ENCODE results near the gene NEUROG1. TPM values are rescaled to one million over a fixed set of nuclear protein-coding genes. Genes with fewer than 3 reads are reported as not detected.

The NEUROG1 gene
- total and polyA plus RNA-seq, 2 donors from 2014 or later, result not detected

GRCh38 chr5:135565266-135565665, 29.5 kb upstream of the NEUROG1 start:
- H3K36me3 ChIP-seq (ENCODE audit: control insufficient read depth in 2 of 3, insufficient read depth in 3 of 3, low read length in 3 of 3), result no peaks in the 10 kb centered on the region
- DNase-seq, result no peak
- H3K9me3 ChIP-seq (ENCODE audit: control insufficient read depth in 2 of 3, insufficient read depth in 1 of 3, low read length in 3 of 3), result no peaks in the 10 kb centered on the region
- H3K9ac ChIP-seq (ENCODE audit: low read length in 3 of 3), result no peak overlapping the region
- peaks cover 2 to 25% (median 19%) of the 10 kb centered on the region in 3 donors for H3K4me1 ChIP-seq (ENCODE audit: control insufficient read depth in 2 of 3, insufficient read depth in 2 of 3, low read depth in 1 of 3, low read length in 3 of 3)
- H3K27me3 ChIP-seq (ENCODE audit: control insufficient read depth, insufficient read depth, low read length), result no peaks in the 10 kb centered on the region
- TF ChIP-seq CTCF (IDR thresholded peaks at IDR 0.05; ENCODE audit: borderline replicate concordance, extremely low read depth, insufficient read depth), result no peak
- H3K4me3 ChIP-seq (ENCODE audit: low read length in 3 of 3), result no peak overlapping the region
- no peak for FAIRE-seq
- no peak overlapping the region for H3K27ac ChIP-seq (ENCODE audit: low read depth in 2 of 2, low read length in 2 of 2)
- intact Hi-C loops (cut with DNase I), result no loop called here

DNA sequence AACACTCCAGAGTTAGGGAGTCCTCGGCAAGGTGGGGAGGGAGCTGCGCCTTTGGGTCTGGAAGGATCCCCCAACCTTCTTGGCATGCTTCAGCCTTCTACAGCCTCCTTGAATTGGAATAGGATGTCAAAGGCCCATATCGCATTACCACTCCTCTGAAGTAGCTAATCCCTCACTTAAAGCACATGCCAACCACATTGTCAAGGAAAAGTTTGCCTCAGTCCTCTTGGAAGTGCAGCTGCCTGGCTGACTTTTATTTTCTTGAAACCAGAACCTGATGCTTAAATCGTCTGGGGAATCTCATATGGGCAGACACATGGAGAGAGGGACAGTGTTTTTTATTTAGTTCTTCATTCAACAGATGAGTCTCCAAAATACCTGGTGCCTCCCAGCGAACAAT, 28.6 kb upstream of the NEUROG1 start:
- TF ChIP-seq CTCF (IDR thresholded peaks at IDR 0.05; ENCODE audit: borderline replicate concordance, extremely low read depth, insufficient read depth), result no peak
- intact Hi-C loops (cut with DNase I), result no loop called here
- Histone ChIP-seq H3K36me3 (ENCODE audit: control insufficient read depth in 2 of 3, insufficient read depth in 3 of 3, low read length in 3 of 3) (no peaks in the 10 kb centered on the region), H3K27me3 (ENCODE audit: control insufficient read depth, insufficient read depth, low read length) (no peaks in the 10 kb centered on the region), H3K4me3 (ENCODE audit: low read length in 3 of 3) (no peak overlapping the region), H3K9me3 (ENCODE audit: control insufficient read depth in 2 of 3, insufficient read depth in 1 of 3, low read length in 3 of 3) (no peaks in the 10 kb centered on the region), H3K9ac (ENCODE audit: low read length in 3 of 3) (no peak overlapping the region), H3K27ac (ENCODE audit: low read depth in 2 of 2, low read length in 2 of 2) (no peak overlapping the region), H3K4me1 (ENCODE audit: control insufficient read depth in 2 of 3, insufficient read depth in 2 of 3, low read depth in 1 of 3, low read length in 3 of 3) (peaks cover 2 to 20% (median 15%) of the 10 kb centered on the region in 3 donors)
- FAIRE-seq, result no peak
- no peak for DNase-seq

DNA sequence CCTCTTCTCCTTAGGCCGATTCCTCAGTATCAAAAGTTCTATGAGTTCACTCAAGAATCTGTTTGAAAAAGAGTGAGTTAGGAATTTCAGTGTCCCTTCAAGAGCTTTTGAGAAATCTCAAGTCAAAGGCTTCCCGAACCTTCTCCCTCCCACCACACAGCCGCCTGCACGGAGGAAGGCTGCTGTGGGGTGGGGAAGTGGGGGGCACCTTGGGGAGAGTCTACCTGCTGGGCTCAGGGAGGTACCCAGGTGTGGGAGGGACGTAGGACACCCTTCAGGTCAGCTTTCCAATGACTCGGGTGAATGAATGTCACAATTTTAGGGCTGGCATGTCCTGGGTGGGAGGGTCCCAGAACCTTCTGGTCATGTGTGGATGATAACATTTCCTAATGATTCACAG, 25.5 kb upstream of the NEUROG1 start:
- Histone ChIP-seq H3K27ac (ENCODE audit: low read depth in 2 of 2, low read length in 2 of 2) (no peak overlapping the region), H3K9me3 (ENCODE audit: control insufficient read depth in 2 of 3, insufficient read depth in 1 of 3, low read length in 3 of 3) (no peaks in the 10 kb centered on the region), H3K36me3 (ENCODE audit: control insufficient read depth in 2 of 3, insufficient read depth in 3 of 3, low read length in 3 of 3) (no peaks in the 10 kb centered on the region), H3K27me3 (ENCODE audit: control insufficient read depth, insufficient read depth, low read length) (no peaks in the 10 kb centered on the region), H3K9ac (ENCODE audit: low read length in 3 of 3) (no peak overlapping the region), H3K4me3 (ENCODE audit: low read length in 3 of 3) (no peak overlapping the region), H3K4me1 (ENCODE audit: control insufficient read depth in 2 of 3, insufficient read depth in 2 of 3, low read depth in 1 of 3, low read length in 3 of 3) (peaks cover 2 to 6% (median 3%) of the 10 kb centered on the region in 3 donors)
- TF ChIP-seq CTCF (IDR thresholded peaks at IDR 0.05; ENCODE audit: borderline replicate concordance, extremely low read depth, insufficient read depth), result no peak
- intact Hi-C loops (cut with DNase I), result no loop called here
- DNase-seq, result no peak
- FAIRE-seq, result no peak

- H3K4me3 ChIP-seq (ENCODE audit: low read length in 3 of 3), result no peak overlapping the region
- H3K9me3 ChIP-seq (ENCODE audit: control insufficient read depth in 2 of 3, insufficient read depth in 1 of 3, low read length in 3 of 3), result no peaks in the 10 kb centered on the region
- peak; percentile 82 to 94 (median 89) for DNase-seq
- H3K4me1 ChIP-seq (ENCODE audit: control insufficient read depth in 2 of 3, insufficient read depth in 2 of 3, low read depth in 1 of 3, low read length in 3 of 3), result peaks cover 2 to 4% (median 2%) of the 10 kb centered on the region in 3 donors
- H3K9ac ChIP-seq (ENCODE audit: low read length in 3 of 3), result peak overlapping the region in 1 of 3 donors; percentile 30
- no peaks in the 10 kb centered on the region for H3K27me3 ChIP-seq (ENCODE audit: control insufficient read depth, insufficient read depth, low read length)
- no peak overlapping the region for H3K27ac ChIP-seq (ENCODE audit: low read depth in 2 of 2, low read length in 2 of 2)
- FAIRE-seq, result no peak
- no peaks in the 10 kb centered on the region for H3K36me3 ChIP-seq (ENCODE audit: control insufficient read depth in 2 of 3, insufficient read depth in 3 of 3, low read length in 3 of 3)
- intact Hi-C loops (cut with DNase I), result no loop called here
- TF ChIP-seq CTCF (IDR thresholded peaks at IDR 0.05; ENCODE audit: borderline replicate concordance, extremely low read depth, insufficient read depth), result peak; percentile 91
Observed at GRCh38 chr5:135560858-135561257, 25.1 kb upstream of the NEUROG1 start.
